Esophagus mucosa (tissue), 1 donor: ENCODE measurements around the gene CYBC1. TPM values are rescaled to one million over a fixed set of nuclear protein-coding genes. Genes with fewer than 3 reads are reported as not detected.
"Not testable (repeated sequence)": the region's sequence is repeated elsewhere in the genome, so short reads cannot be mapped to it uniquely, and the experiment has no call there.

Source experiments
- ATAC-seq: fragments of 200-7000 bp; cut with Tn5 transposase; one replicate; pipeline ENCODE4 v1.9.1; 2020
- total RNA-seq: library from RNA; stranded (reverse); gene quantifications from one replicate; pipeline ENCODE4 v1.2.4, GENCODE V29; 2023
- donor health status: DM: yes; HTN: yes; CAD: no.

CYBC1 gene
- total RNA-seq, 1 donor from 2014 or later, result 43.5 TPM

- ATAC-seq, result no peak
Observed at GRCh38 chr17:82433560-82434215, 16.9 kb downstream of the CYBC1 start.

- no peak for ATAC-seq
Observed at GRCh38 chr17:82432017-82432416, 18.5 kb downstream of the CYBC1 start.

- ATAC-seq, result peak; percentile 36
Observed at GRCh38 chr17:82429824-82430223, 20.7 kb downstream of the CYBC1 start.

- no peak for ATAC-seq
Observed at GRCh38 chr17:82428546-82428945, 22.0 kb downstream of the CYBC1 start.

- no peak for ATAC-seq
Observed at GRCh38 chr17:82424863-82425159, 25.7 kb downstream of the CYBC1 start.

- ATAC-seq, result peak; percentile 27
Observed at GRCh38 chr17:82424001-82424862, 26.3 kb downstream of the CYBC1 start.

GRCh38 chr17:82419540-82419939 is 31.0 kb downstream of the CYBC1 start:
- ATAC-seq, result no peak

- peak; percentile 94 for ATAC-seq
Observed at GRCh38 chr17:82418001-82418986, 32.3 kb downstream of the CYBC1 start, which contains the start of the genes HEXD and OGFOD3. TSS of gene HEXD (plus strand) at chr17:82418347. CDS start at chr17:82419800, 1,453 bp downstream. TSS of gene OGFOD3 (minus strand) at chr17:82418586. CDS start at chr17:82418485, 101 bp downstream.

GRCh38 chr17:82416771-82417170 is 33.8 kb downstream of the CYBC1 start:
- no peak for ATAC-seq

GRCh38 chr17:82416264-82416663 is 34.3 kb downstream of the CYBC1 start:
- ATAC-seq, result no peak

- ATAC-seq, result no peak
Observed at GRCh38 chr17:82415786-82416185, 34.8 kb downstream of the CYBC1 start.

GRCh38 chr17:82415336-82415735 is 35.2 kb downstream of the CYBC1 start:
- ATAC-seq, result no peak

- peak; percentile 67 for ATAC-seq
Observed at GRCh38 chr17:82414548-82415281, 35.8 kb downstream of the CYBC1 start.

GRCh38 chr17:82412535-82413520 is 37.7 kb downstream of the CYBC1 start:
- ATAC-seq, result no peak

GRCh38 chr17:82412081-82412480 is 38.5 kb downstream of the CYBC1 start:
- not testable (repeated sequence) for ATAC-seq

- no peak for ATAC-seq
Observed at GRCh38 chr17:82411396-82412053, 39.0 kb downstream of the CYBC1 start.

- ATAC-seq, result no peak
Observed at GRCh38 chr17:82410014-82410716, 40.4 kb downstream of the CYBC1 start.

- ATAC-seq, result no peak
Observed at GRCh38 chr17:82408938-82409318, 41.6 kb downstream of the CYBC1 start.

GRCh38 chr17:82408288-82408937 is 42.1 kb downstream of the CYBC1 start:
- no peak for ATAC-seq
